Breast epithelium (tissue), 3 donors: Measurements from ENCODE around the gene CGB3.

Source experiments
- CTCF ChIP-seq, 3 donors: fragments of 450-650 bp; IDR thresholded peaks; one replicate each; pipeline ENCODE4 v1.5.1; 2016 to 2017; ENCODE audit warnings: antibody characterized with exemption in 3 of 3, mild to moderate bottlenecking in 3 of 3, moderate library complexity in 3 of 3
- POLR2A ChIP-seq: fragments of 450-650 bp; IDR thresholded peaks from one replicate; pipeline ENCODE4 v1.6.1; 2016; ENCODE audit warnings: antibody characterized with exemption, mild to moderate bottlenecking, moderate library complexity
- POLR2AphosphoS5 ChIP-seq, 3 donors: sonication (generic); formaldehyde crosslinking; IDR thresholded peaks; one replicate each; pipeline ENCODE4 v1.6.1; 2017; ENCODE audit warnings: antibody characterized with exemption in 3 of 3

- TF ChIP-seq POLR2A, result no peak
- TF ChIP-seq POLR2AphosphoS5 (IDR thresholded peaks at IDR 0.05), result no peak
- TF ChIP-seq CTCF (IDR thresholded peaks at IDR 0.05), result no peak
Observed at GRCh38 chr19:49010453-49010852, 13.7 kb downstream of the CGB3 start.
